Measurements from ENCODE around the gene TCP1.

- TF ChIP-seq, protein P1, sequence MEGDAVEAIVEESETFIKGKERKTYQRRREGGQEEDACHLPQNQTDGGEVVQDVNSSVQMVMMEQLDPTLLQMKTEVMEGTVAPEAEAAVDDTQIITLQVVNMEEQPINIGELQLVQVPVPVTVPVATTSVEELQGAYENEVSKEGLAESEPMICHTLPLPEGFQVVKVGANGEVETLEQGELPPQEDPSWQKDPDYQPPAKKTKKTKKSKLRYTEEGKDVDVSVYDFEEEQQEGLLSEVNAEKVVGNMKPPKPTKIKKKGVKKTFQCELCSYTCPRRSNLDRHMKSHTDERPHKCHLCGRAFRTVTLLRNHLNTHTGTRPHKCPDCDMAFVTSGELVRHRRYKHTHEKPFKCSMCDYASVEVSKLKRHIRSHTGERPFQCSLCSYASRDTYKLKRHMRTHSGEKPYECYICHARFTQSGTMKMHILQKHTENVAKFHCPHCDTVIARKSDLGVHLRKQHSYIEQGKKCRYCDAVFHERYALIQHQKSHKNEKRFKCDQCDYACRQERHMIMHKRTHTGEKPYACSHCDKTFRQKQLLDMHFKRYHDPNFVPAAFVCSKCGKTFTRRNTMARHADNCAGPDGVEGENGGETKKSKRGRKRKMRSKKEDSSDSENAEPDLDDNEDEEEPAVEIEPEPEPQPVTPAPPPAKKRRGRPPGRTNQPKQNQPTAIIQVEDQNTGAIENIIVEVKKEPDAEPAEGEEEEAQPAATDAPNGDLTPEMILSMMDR (IDR thresholded peaks at IDR 0.05) = no peak
- no peak for TF ChIP-seq POLR2A (IDR thresholded peaks at IDR 0.05)
- no peak for TF ChIP-seq EP300 (IDR thresholded peaks at IDR 0.05; ENCODE audit: low read depth)
These were observed 37.7 kb upstream of the TCP1 start for GRCh38 chr6:159826968-159827647.
